Right lobe of liver (tissue), 6 donors: ENCODE data around the gene MRGPRG. TPM values are rescaled to one million over a fixed set of nuclear protein-coding genes. Genes with fewer than 3 reads are reported as not detected.

Experiments used
- ATAC-seq, 4 donors: fragments of 200-7000 bp; cut with Tn5 transposase; one replicate each; pipeline ENCODE4 v1.9.1; 2020; ENCODE audit warnings: mild to moderate bottlenecking in 4 of 4, moderate library complexity in 4 of 4
- DNase-seq, 3 donors: peaks; one replicate each; pipeline ENCODE4 v3.0.0-alpha.2; 2020
- H3K27ac ChIP-seq, 3 donors: fragments of 200-600 bp; one replicate each; pipeline ENCODE4 v1.8.0; 2022
- H3K27me3 ChIP-seq, 2 donors: fragments of 200-600 bp; one replicate each; pipeline ENCODE4 v1.8.0; 2022
- H3K36me3 ChIP-seq, 4 donors: fragments of 200-600 bp; sonication (generic) in 1 of 4; one replicate each; pipeline versions ENCODE4 v1.5.1 to v1.8.0; 2017 to 2022; ENCODE audit warnings: control low read depth in 1 of 4
- H3K4me1 ChIP-seq, 4 donors: fragments of 200-600 bp; sonication (generic) in 1 of 4; one replicate each; pipeline versions ENCODE4 v1.5.1 to v1.8.0; 2017 to 2022; ENCODE audit warnings: control low read depth in 1 of 4
- H3K4me3 ChIP-seq, 3 donors: fragments of 200-600 bp; one replicate each; pipeline ENCODE4 v1.8.0; 2022
- H3K9me3 ChIP-seq, 4 donors: fragments of 200-600 bp; sonication (generic) in 1 of 4; one replicate each; pipeline versions ENCODE4 v1.5.1 to v1.8.0; 2017 to 2022; ENCODE audit warnings: control low read depth in 1 of 4
- CTCF ChIP-seq, 4 donors: fragments of 200-600 bp in 3 of 4; fragments of 450-650 bp in 1 of 4; IDR thresholded peaks; one replicate each; pipeline versions ENCODE4 v1.5.1 to v1.8.0; 2016 to 2022; ENCODE audit warnings: antibody characterized with exemption in 4 of 4, mild to moderate bottlenecking in 2 of 4
- POLR2A ChIP-seq: fragments of 450-650 bp; IDR thresholded peaks from one replicate; pipeline ENCODE4 v1.6.1; 2017; ENCODE audit warnings: antibody characterized with exemption, mild to moderate bottlenecking
- WGBS: methylation state at CpG from one replicate; pipeline ENCODE4 v1.1.6; 2018; ENCODE audit warnings: low coverage, low lambda C conversion rate; ENCODE audit not compliant: insufficient coverage; ENCODE audit errors: missing lambda C conversion rate; 5-methylcytosine and 5-hydroxymethylcytosine counted together
- intact Hi-C, 2 donors: fragments of 100-400 bp; cut with DNase I; formaldehyde crosslinking; loops; one replicate each; pipeline versions ENCODE4 v1.11.2 to v1.14.1; 2022
- total RNA-seq, 6 experiments: library from RNA; depleted of rRNA in 2 of 6; stranded (reverse); fragments of >200 nt in 2 of 6; fragmentation: NEBNext Ultra II Directional in 3 of 6; extraction: Animal tissue kit (Norgen Biotek cat#: 25700) in 3 of 6; gene quantifications; one replicate each; pipeline versions ENCODE4 v1.1.0 to v1.2.4, GENCODE V29; 2016 to 2023
- donor health status: DM: no; HTN: yes; CAD: no.
- donor health status: DM: no; HTN: no; CAD: no.
- donor health status: DM: no; HTN: no; CAD: no.
- donor health status: DM: no; HTN: yes; CAD: no.
- donor health status: DM: no; HTN: yes; CAD: no.

MRGPRG gene
- total RNA-seq, 6 experiments from 2014 or later, result not detected

DNA sequence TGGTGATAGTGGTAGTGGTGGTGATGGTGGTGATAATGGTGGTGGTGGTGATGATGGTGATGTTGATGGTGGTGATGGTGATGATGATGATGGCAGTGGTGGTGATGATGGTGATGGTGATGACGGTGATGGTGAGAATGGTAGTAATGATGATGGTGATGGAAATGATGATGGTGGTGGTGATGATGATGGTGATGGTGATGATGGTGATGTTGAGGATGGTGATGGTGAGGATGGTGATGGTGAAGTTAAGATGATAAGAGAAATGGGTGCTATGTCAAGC, 11.8 kb downstream of the MRGPRG start:
- WGBS, result 80% methylated on average over 1 of the region's 1 CpG
- Histone ChIP-seq H3K4me3 (no peak overlapping the region), H3K36me3 (no peaks in the 10 kb centered on the region), H3K27me3 (no peaks in the 10 kb centered on the region), H3K4me1 (no peaks in the 10 kb centered on the region), H3K9me3 (no peaks in the 10 kb centered on the region), H3K27ac (no peak overlapping the region)
- TF ChIP-seq CTCF (IDR thresholded peaks at IDR 0.05) (no peak), POLR2A (no peak)
- intact Hi-C loops, result no loop called here
- DNase-seq (no peak), ATAC-seq (no peak)

GRCh38 chr11:3206156-3206921, 12.3 kb downstream of the MRGPRG start:
- intact Hi-C loops, result no loop called here
- Histone ChIP-seq H3K27ac (no peak overlapping the region), H3K4me1 (no peaks in the 10 kb centered on the region), H3K9me3 (no peaks in the 10 kb centered on the region), H3K4me3 (no peak overlapping the region), H3K27me3 (no peaks in the 10 kb centered on the region), H3K36me3 (no peaks in the 10 kb centered on the region)
- no peak for TF ChIP-seq POLR2A
- TF ChIP-seq CTCF (IDR thresholded peaks at IDR 0.05), result no peak
- 76% methylated on average over 8 of the region's 8 CpGs for WGBS
- DNase-seq, result peak in 2 of 3 donors; percentile 5 to 27
- ATAC-seq, result no peak

- WGBS, result 18% methylated on average over 4 of the region's 16 CpGs
- Histone ChIP-seq H3K27ac (no peak overlapping the region), H3K36me3 (no peaks in the 10 kb centered on the region), H3K4me1 (no peaks in the 10 kb centered on the region), H3K4me3 (no peak overlapping the region), H3K27me3 (no peaks in the 10 kb centered on the region), H3K9me3 (no peaks in the 10 kb centered on the region)
- ATAC-seq, result peak in 1 of 4 donors; percentile 37
- peak in 1 of 3 donors; percentile 44 for DNase-seq
- intact Hi-C loops, result no loop called here
- no peak for TF ChIP-seq POLR2A
- no peak for TF ChIP-seq CTCF (IDR thresholded peaks at IDR 0.05)
These were observed 13.1 kb downstream of the MRGPRG start for GRCh38 chr11:3205261-3206155.

DNA sequence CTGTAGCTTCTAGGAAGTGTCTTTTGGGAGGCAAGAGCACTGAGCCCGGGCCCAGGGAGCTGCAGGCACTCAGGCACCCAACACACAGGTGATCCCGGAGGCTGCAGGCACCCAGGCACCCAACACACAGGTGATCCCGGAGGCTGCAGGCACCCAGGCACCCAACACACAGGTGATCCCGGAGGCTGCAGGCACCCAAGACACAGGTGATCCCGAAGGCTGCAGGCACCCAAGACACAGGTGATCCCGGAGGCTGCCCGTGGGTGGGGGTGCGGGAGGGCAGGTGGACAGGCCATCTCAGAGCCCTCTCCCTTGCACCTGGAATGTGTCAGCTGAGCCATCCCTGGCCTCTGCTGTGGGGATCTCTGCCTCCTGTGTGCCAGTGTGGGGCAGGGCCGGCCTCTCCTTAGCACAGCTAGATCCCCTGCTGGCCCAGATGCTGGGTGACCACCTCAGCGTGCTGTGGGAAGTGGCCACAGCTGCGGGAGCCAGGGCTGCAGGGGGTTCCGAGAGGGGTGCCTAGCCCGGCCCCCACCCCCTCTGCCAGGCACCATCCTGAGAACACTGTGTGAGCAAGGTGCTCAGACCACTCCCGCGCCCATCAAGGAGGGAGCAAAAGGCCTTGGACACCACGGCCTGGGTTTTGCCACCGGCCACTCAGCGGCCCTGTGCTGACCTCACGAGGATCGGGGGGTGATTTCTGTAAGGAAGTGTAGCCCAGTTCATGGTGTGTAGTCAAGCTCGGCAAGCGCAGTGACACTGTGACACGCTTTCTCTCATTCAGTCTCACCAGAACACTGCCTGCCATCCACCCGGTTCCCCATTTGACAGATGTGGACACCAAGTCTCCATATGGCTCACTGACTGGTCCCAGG, 14.2 kb downstream of the MRGPRG start:
- H3K4me1 ChIP-seq, result no peaks in the 10 kb centered on the region
- 71% methylated on average over 5 of the region's 24 CpGs for WGBS
- DNase-seq (peak in 1 of 3 donors; percentile 44), ATAC-seq (no peak)
- no peak overlapping the region for H3K4me3 ChIP-seq
- no peaks in the 10 kb centered on the region for H3K27me3 ChIP-seq
- H3K27ac ChIP-seq, result no peak overlapping the region
- no peak for TF ChIP-seq CTCF (IDR thresholded peaks at IDR 0.05)
- no peak for TF ChIP-seq POLR2A
- intact Hi-C loops, result no loop called here
- H3K9me3 ChIP-seq, result no peaks in the 10 kb centered on the region
- H3K36me3 ChIP-seq, result no peaks in the 10 kb centered on the region
